Upper lobe of left lung (tissue), 4 donors: Measurements from ENCODE around the gene OAT.

ENCODE experiments used
- EP300 ChIP-seq, 4 donors: sonication (generic); formaldehyde crosslinking; IDR thresholded peaks; one replicate each; pipeline ENCODE4 v1.5.1; 2017; ENCODE audit warnings: antibody characterized with exemption in 4 of 4, control low read depth in 2 of 4
- POLR2A ChIP-seq, 4 donors: fragments of 450-650 bp; IDR thresholded peaks; one replicate each; pipeline ENCODE4 v1.5.1; 2016 to 2017; ENCODE audit warnings: antibody characterized with exemption in 4 of 4, mild to moderate bottlenecking in 2 of 4
- TF ChIP-seq, protein P1 (sequence below), 6 experiments: fragments of 450-650 bp in 4 of 6; fragments of 200-600 bp in 2 of 6; sonication (generic) in 2 of 6; IDR thresholded peaks; one replicate each; pipeline ENCODE4 v1.5.1; 2016 to 2019; ENCODE audit warnings: antibody characterized with exemption in 6 of 6

DNA sequence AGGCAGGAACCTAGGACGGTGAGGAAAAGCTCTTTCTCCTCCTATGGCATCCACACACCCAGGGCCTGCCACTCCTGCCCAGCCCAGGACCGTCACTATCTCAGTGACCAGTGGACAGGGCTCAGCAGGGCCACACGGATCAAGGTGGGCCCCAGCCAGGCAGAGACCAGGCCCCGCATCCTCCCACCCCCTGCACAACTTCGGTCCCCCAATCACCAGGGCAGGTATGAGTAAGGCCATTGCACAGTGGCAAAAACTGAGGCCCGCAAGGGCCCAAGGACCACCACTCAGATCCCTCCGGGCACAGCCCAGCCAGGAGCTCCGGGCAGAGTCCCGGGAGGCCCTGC lies 30.3 kb downstream of the OAT start:
- TF ChIP-seq, protein P1, sequence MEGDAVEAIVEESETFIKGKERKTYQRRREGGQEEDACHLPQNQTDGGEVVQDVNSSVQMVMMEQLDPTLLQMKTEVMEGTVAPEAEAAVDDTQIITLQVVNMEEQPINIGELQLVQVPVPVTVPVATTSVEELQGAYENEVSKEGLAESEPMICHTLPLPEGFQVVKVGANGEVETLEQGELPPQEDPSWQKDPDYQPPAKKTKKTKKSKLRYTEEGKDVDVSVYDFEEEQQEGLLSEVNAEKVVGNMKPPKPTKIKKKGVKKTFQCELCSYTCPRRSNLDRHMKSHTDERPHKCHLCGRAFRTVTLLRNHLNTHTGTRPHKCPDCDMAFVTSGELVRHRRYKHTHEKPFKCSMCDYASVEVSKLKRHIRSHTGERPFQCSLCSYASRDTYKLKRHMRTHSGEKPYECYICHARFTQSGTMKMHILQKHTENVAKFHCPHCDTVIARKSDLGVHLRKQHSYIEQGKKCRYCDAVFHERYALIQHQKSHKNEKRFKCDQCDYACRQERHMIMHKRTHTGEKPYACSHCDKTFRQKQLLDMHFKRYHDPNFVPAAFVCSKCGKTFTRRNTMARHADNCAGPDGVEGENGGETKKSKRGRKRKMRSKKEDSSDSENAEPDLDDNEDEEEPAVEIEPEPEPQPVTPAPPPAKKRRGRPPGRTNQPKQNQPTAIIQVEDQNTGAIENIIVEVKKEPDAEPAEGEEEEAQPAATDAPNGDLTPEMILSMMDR (IDR thresholded peaks at IDR 0.05), result no peak
- TF ChIP-seq POLR2A (IDR thresholded peaks at IDR 0.05), result no peak
- TF ChIP-seq EP300 (IDR thresholded peaks at IDR 0.05), result no peak
